AG09309 (cell line): ENCODE data around the gene MYO3B.

Source experiments
- DNase-seq: peaks from one replicate; pipeline ENCODE4 v3.0.0-alpha.2; 2010; ENCODE audit warnings: low read depth
- H3K4me3 ChIP-seq: 2 replicates; pipeline ENCODE4 v1.5.1; 2011; ENCODE audit warnings: mild to moderate bottlenecking, low read depth, low read length, moderate library complexity; ENCODE audit not compliant: control insufficient read depth
- CTCF ChIP-seq: IDR thresholded peaks from 2 replicates; pipeline ENCODE4 v1.5.1; 2011; ENCODE audit warnings: mild to moderate bottlenecking, low read depth, low read length, inconsistent platforms; ENCODE audit not compliant: insufficient read depth, control insufficient read depth; ENCODE audit errors: missing control alignments

The MYO3B gene

GRCh38 chr2:170354388-170354787 is 176.4 kb downstream of the MYO3B start:
- no peak overlapping the region for H3K4me3 ChIP-seq
- DNase-seq = no peak
- TF ChIP-seq CTCF = no peak

- no peak for DNase-seq
- H3K4me3 ChIP-seq = no peak overlapping the region
- no peak for TF ChIP-seq CTCF
Measured at GRCh38 chr2:170354855-170355780, 177.2 kb downstream of the MYO3B start.

GRCh38 chr2:170359466-170359865 is 181.5 kb downstream of the MYO3B start:
- TF ChIP-seq CTCF = no peak
- no peak for DNase-seq
- H3K4me3 ChIP-seq = no peak overlapping the region

- TF ChIP-seq CTCF = no peak
- H3K4me3 ChIP-seq = no peak overlapping the region
- DNase-seq = no peak
Measured at GRCh38 chr2:170360546-170361089, 182.7 kb downstream of the MYO3B start.

GRCh38 chr2:170361090-170361936 is 183.4 kb downstream of the MYO3B start:
- H3K4me3 ChIP-seq = no peak overlapping the region
- no peak for DNase-seq
- TF ChIP-seq CTCF = peak; percentile 71

- no peak overlapping the region for H3K4me3 ChIP-seq
- no peak for TF ChIP-seq CTCF
- DNase-seq = no peak
Measured at GRCh38 chr2:170362313-170362870, 184.4 kb downstream of the MYO3B start.
